OCI-LY1 (cell line): ENCODE results near the gene ZNF548.

Source experiments
- EZH2 ChIP-seq: fragments of 200-600 bp; sonication (generic), shearing (Covaris generic); IDR thresholded peaks from 2 replicates; pipeline ENCODE4 v1.8.0; 2017; ENCODE audit warnings: borderline replicate concordance, mixed run types, mild to moderate bottlenecking, antibody characterized with exemption, low read length, moderate library complexity, mixed read lengths
- TF ChIP-seq, protein P1 (sequence below): fragments of 200-600 bp; sonication (generic), shearing (Covaris generic); IDR thresholded peaks from 2 replicates; pipeline ENCODE4 v1.5.1; 2017; ENCODE audit warnings: mild to moderate bottlenecking, antibody characterized with exemption, low read length, moderate library complexity, mixed read lengths

DNA sequence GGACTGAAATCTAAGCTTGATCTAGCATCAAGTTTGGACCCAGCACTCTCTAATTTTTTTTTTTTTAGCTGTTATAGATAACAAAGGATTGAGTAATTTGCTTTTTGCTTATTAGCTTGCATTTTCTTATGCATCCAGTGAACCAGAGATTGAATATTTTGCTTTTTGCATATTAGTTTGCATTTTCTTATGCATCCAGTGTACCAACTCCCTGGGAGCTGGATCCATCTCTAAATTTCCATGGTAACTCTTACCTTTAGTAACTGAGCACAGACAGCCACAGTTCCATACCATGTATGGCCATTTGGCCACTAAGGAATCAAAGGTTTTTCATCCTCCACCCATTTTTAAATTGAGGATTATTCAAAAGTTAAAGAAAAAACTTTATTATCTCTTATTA, 8.7 kb upstream of the ZNF548 start:
- TF ChIP-seq, protein P1, sequence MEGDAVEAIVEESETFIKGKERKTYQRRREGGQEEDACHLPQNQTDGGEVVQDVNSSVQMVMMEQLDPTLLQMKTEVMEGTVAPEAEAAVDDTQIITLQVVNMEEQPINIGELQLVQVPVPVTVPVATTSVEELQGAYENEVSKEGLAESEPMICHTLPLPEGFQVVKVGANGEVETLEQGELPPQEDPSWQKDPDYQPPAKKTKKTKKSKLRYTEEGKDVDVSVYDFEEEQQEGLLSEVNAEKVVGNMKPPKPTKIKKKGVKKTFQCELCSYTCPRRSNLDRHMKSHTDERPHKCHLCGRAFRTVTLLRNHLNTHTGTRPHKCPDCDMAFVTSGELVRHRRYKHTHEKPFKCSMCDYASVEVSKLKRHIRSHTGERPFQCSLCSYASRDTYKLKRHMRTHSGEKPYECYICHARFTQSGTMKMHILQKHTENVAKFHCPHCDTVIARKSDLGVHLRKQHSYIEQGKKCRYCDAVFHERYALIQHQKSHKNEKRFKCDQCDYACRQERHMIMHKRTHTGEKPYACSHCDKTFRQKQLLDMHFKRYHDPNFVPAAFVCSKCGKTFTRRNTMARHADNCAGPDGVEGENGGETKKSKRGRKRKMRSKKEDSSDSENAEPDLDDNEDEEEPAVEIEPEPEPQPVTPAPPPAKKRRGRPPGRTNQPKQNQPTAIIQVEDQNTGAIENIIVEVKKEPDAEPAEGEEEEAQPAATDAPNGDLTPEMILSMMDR = no peak
- no peak for TF ChIP-seq EZH2
